Central memory CD4-positive, alpha-beta T cell (primary cell): ENCODE results near the gene XPR1.

Source experiments
- DNase-seq: peaks from one replicate; pipeline ENCODE4 v3.0.0; 2022

XPR1 gene

GRCh38 chr1:180936110-180937011 is 304.5 kb downstream of the XPR1 start:
- DNase-seq: no peak

- DNase-seq: no peak
Observed at GRCh38 chr1:180937012-180937372, 305.2 kb downstream of the XPR1 start.

GRCh38 chr1:180937624-180938225 is 305.9 kb downstream of the XPR1 start:
- no peak for DNase-seq

GRCh38 chr1:180939073-180939710 is 307.4 kb downstream of the XPR1 start:
- no peak for DNase-seq

- DNase-seq: no peak
Observed at GRCh38 chr1:180939711-180940103, 307.9 kb downstream of the XPR1 start.
